HL-60 (cell line): ENCODE results near the gene LRRC8D.
A peak's percentile ranks its signal among the peaks of the same experiment; 100 is the strongest.

ENCODE experiments used
- DNase-seq, 2 experiments: peaks; one replicate each; pipeline ENCODE4 v3.0.0-alpha.2; 2010 to 2020; ENCODE audit warnings: low read depth in 1 of 2, low spot score in 1 of 2
- H3K27ac ChIP-seq: fragments of 250-450 bp; sonication (Bioruptor Pico); replicated peaks from 2 replicates; pipeline ENCODE4 v1.5.1; 2020; ENCODE audit warnings: mild to moderate bottlenecking, moderate library complexity
- H3K27me3 ChIP-seq: fragments of 250-450 bp; sonication (Bioruptor Pico); 2 replicates; pipeline ENCODE4 v1.5.1; 2021; ENCODE audit warnings: mild to moderate bottlenecking, moderate library complexity; ENCODE audit not compliant: insufficient read depth, poor library complexity, severe bottlenecking
- H3K4me3 ChIP-seq: replicated peaks from 2 replicates; pipeline ENCODE4 v1.5.1; 2011; ENCODE audit warnings: mild to moderate bottlenecking, control low read depth, low read length; ENCODE audit not compliant: insufficient read depth
- GABPA ChIP-seq: IDR thresholded peaks from 2 replicates; pipeline ENCODE4 v1.6.1; 2012; ENCODE audit warnings: low read depth
- POLR2AphosphoS5 ChIP-seq: IDR thresholded peaks from 2 replicates; pipeline ENCODE4 v1.6.1; 2012; ENCODE audit warnings: low read depth
- REST ChIP-seq: IDR thresholded peaks from 2 replicates; pipeline ENCODE4 v1.6.1; 2012; ENCODE audit warnings: low read depth; ENCODE audit not compliant: insufficient replicate concordance
- SPI1 ChIP-seq: IDR thresholded peaks from 2 replicates; pipeline ENCODE4 v1.6.1; 2012; ENCODE audit warnings: low read depth, mild to moderate bottlenecking, borderline replicate concordance
- TF ChIP-seq, protein P1 (sequence below): IDR thresholded peaks from one replicate; pipeline ENCODE4 v1.5.1; 2011; ENCODE audit warnings: low read length, control low read depth, inconsistent platforms; ENCODE audit not compliant: insufficient read depth

LRRC8D gene

DNA sequence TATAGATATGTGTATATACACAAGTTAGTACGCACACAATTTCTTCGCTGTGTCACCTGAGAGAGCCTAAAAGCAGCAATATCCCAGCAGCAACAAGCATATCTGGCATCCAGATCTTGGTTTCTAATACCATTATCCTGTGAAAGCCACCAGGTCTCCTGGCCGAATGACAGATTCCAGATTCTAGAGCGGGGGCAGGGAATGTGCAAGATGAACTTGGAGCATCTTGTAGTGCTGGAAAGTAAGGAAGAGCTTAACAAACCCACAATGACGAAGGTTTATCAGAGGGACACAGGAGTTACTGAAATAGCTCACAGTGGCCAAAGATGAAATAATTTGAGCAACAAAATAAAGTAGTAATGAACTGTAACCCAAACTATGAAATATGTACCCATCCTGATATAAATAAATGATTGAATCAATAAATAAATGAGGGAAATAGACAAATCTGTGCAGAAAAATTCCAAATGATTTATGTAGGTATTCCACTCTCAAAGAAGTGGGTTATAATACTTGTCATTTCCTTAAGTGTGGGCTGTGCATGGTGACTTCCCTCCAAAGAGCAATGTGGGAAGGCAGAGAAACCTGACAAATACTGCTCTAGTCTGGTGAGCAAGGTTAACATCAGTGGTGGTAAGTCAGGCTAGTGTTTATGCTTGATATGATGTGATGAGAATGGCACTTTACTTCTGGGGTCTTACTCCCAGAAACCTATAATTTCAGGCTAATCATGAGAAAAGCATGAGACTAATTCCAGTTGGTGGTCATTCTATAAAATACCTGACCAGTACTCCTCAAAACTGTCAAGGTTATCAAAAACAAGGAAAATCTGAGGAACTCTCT lies 67.9 kb downstream of the LRRC8D start:
- no peaks in the 10 kb centered on the region for H3K27me3 ChIP-seq
- TF ChIP-seq REST: no peak
- no peak for TF ChIP-seq POLR2AphosphoS5
- TF ChIP-seq, protein P1, sequence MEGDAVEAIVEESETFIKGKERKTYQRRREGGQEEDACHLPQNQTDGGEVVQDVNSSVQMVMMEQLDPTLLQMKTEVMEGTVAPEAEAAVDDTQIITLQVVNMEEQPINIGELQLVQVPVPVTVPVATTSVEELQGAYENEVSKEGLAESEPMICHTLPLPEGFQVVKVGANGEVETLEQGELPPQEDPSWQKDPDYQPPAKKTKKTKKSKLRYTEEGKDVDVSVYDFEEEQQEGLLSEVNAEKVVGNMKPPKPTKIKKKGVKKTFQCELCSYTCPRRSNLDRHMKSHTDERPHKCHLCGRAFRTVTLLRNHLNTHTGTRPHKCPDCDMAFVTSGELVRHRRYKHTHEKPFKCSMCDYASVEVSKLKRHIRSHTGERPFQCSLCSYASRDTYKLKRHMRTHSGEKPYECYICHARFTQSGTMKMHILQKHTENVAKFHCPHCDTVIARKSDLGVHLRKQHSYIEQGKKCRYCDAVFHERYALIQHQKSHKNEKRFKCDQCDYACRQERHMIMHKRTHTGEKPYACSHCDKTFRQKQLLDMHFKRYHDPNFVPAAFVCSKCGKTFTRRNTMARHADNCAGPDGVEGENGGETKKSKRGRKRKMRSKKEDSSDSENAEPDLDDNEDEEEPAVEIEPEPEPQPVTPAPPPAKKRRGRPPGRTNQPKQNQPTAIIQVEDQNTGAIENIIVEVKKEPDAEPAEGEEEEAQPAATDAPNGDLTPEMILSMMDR: no peak
- no peak for TF ChIP-seq GABPA
- TF ChIP-seq SPI1: no peak
- H3K4me3 ChIP-seq: no peak overlapping the region
- H3K27ac ChIP-seq: no peak overlapping the region
- no peak for DNase-seq

DNA sequence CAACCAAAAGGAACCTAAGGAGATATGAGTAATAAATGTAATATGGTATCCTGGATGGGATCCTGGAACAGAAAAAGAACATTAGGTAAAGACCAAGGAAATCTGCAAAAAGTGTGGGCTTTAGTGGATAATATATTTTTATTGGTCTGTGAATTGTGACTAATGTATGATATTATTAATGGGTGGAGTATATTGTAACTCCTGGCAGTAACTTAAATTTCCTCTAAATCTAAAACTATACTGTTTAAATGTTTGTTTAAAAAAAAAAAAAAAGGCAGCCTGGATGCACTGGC lies 68.4 kb downstream of the LRRC8D start:
- no peak overlapping the region for H3K4me3 ChIP-seq
- no peak for DNase-seq
- no peak overlapping the region for H3K27ac ChIP-seq
- H3K27me3 ChIP-seq: no peaks in the 10 kb centered on the region
- TF ChIP-seq REST: no peak
- no peak for TF ChIP-seq SPI1
- TF ChIP-seq, protein P1: no peak
- TF ChIP-seq POLR2AphosphoS5: no peak
- TF ChIP-seq GABPA: no peak

DNA sequence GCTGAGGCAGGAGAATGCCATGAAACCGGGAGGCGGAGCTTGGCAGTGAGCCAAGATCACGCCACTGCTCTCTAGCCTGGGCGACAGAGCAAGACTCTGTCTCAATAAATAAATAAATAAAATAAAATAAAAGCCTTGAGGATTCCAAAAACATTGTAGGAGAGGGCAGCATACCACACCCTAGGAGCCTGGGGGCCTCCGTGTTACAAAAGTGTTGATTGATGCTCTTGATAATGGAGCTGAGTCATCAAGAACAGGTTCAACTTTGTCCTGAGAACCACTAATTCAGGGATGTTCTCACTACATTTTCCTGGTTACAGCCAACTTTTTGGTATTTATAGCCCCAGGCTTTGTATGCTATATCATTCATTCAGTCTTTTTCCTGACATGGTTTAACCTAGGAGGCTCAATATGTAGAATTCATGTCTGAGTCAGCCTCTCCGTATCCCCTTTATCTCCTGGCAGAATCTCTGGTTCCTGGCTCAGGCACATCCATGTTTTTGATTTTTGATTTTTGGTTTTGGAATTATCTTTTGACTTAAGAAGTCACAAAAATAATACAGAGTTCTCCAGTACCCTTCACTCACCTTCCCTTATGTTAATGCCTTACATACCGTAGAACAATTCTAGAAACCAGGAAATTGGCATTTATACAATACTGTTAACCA lies 69.4 kb downstream of the LRRC8D start:
- Histone ChIP-seq H3K27ac (peak overlapping the region; percentile 27; the same call in 1 of the 2 replicates), H3K4me3 (no peak overlapping the region), H3K27me3 (no peaks in the 10 kb centered on the region)
- DNase-seq: no peak
- TF ChIP-seq, protein P1: no peak
- TF ChIP-seq REST (no peak), SPI1 (no peak), POLR2AphosphoS5 (no peak), GABPA (no peak)
